ENCODE measurements around the gene RALGDS. TPM values are rescaled to one million over a fixed set of nuclear protein-coding genes. Genes with fewer than 3 reads are reported as not detected.
"Not testable (repeated sequence)": the region's sequence is repeated elsewhere in the genome, so short reads cannot be mapped to it uniquely, and the experiment has no call there.

Gene RALGDS
- total and polyA plus RNA-seq, 7 experiments from 2014 or later = 17.8 to 123 (median 76.9) TPM

GRCh38 chr9:133068431-133068830 lies 52.6 kb downstream of the RALGDS start:
- H3K9me3 ChIP-seq (ENCODE audit: control insufficient read depth in 2 of 3, low read length in 3 of 3); intact Hi-C loops (cut with micrococcal nuclease); H3K4me1 Mint-ChIP-seq; DNase-seq; H3K27ac Mint-ChIP-seq; H3K4me1 ChIP-seq (ENCODE audit: control insufficient read depth in 2 of 2, insufficient read depth in 2 of 2, low read length in 2 of 2); H3K4me3 Mint-ChIP-seq; H3K27me3 Mint-ChIP-seq; H3K36me3 ChIP-seq (ENCODE audit: control insufficient read depth in 2 of 3, insufficient read depth in 3 of 3, low read length in 3 of 3); H3K27ac ChIP-seq (ENCODE audit: low read depth, low read length); H3K9me3 Mint-ChIP-seq; CTCF ChIA-PET; H3K27me3 ChIP-seq (ENCODE audit: control insufficient read depth in 2 of 2, insufficient read depth in 2 of 2, low read length in 2 of 2); ATAC-seq; H3K4me3 ChIP-seq (ENCODE audit: low read length); H3K36me3 Mint-ChIP-seq; POLR2A ChIA-PET: not testable (repeated sequence)

GRCh38 chr9:133067813-133068212 lies 53.2 kb downstream of the RALGDS start:
- POLR2A ChIA-PET = no interaction called here
- no peaks in the 10 kb centered on the region for H3K27me3 ChIP-seq (ENCODE audit: control insufficient read depth in 2 of 2, insufficient read depth in 2 of 2, low read length in 2 of 2)
- no peaks in the 10 kb centered on the region for H3K4me1 ChIP-seq (ENCODE audit: control insufficient read depth in 2 of 2, insufficient read depth in 2 of 2, low read length in 2 of 2)
- CTCF ChIA-PET = interaction anchor here (1.3 to 1.4 kb wide), 2 partner anchors 8 to 46 kb away, joined by 3 read pairs; no protein-coding TSS in a partner anchor
- Mint-ChIP-seq H3K4me3 (no peak overlapping the region), H3K4me1 (peaks cover 0 to 6% (median 0%) of the 10 kb centered on the region in 7 donors), H3K36me3 (peaks cover 0 to 4% (median 0%) of the 10 kb centered on the region in 5 donors), H3K9me3 (no peaks in the 10 kb centered on the region), H3K27ac (peak overlapping the region in 1 of 9 donors; percentile 36), H3K27me3 (no peaks in the 10 kb centered on the region)
- no peaks in the 10 kb centered on the region for H3K36me3 ChIP-seq (ENCODE audit: control insufficient read depth in 2 of 3, insufficient read depth in 3 of 3, low read length in 3 of 3)
- no peak for ATAC-seq
- H3K4me3 ChIP-seq (ENCODE audit: low read length) = no peak overlapping the region
- H3K9me3 ChIP-seq (ENCODE audit: control insufficient read depth in 2 of 3, low read length in 3 of 3) = no peaks in the 10 kb centered on the region
- no peak overlapping the region for H3K27ac ChIP-seq (ENCODE audit: low read depth, low read length)
- DNase-seq = no peak
- intact Hi-C loops (cut with micrococcal nuclease) = no loop called here

GRCh38 chr9:133067006-133067405 lies 54.0 kb downstream of the RALGDS start:
- no peaks in the 10 kb centered on the region for H3K4me1 ChIP-seq (ENCODE audit: control insufficient read depth in 2 of 2, insufficient read depth in 2 of 2, low read length in 2 of 2)
- H3K4me3 Mint-ChIP-seq = no peak overlapping the region
- no peaks in the 10 kb centered on the region for H3K27me3 ChIP-seq (ENCODE audit: control insufficient read depth in 2 of 2, insufficient read depth in 2 of 2, low read length in 2 of 2)
- H3K9me3 ChIP-seq (ENCODE audit: control insufficient read depth in 2 of 3, low read length in 3 of 3) = no peaks in the 10 kb centered on the region
- peaks cover 0 to 10% (median 2%) of the 10 kb centered on the region in 7 donors for H3K4me1 Mint-ChIP-seq
- POLR2A ChIA-PET = no interaction called here
- H3K27ac Mint-ChIP-seq = no peak overlapping the region
- DNase-seq (no peak), ATAC-seq (no peak)
- H3K36me3 ChIP-seq (ENCODE audit: control insufficient read depth in 2 of 3, insufficient read depth in 3 of 3, low read length in 3 of 3) = no peaks in the 10 kb centered on the region
- CTCF ChIA-PET = interaction anchor here (1.3 to 1.4 kb wide), 2 partner anchors 9 to 45 kb away, joined by 3 read pairs; no protein-coding TSS in a partner anchor
- H3K36me3 Mint-ChIP-seq = peaks cover 0 to 4% (median 0%) of the 10 kb centered on the region in 5 donors
- H3K4me3 ChIP-seq (ENCODE audit: low read length) = no peak overlapping the region
- no peaks in the 10 kb centered on the region for H3K27me3 Mint-ChIP-seq
- intact Hi-C loops (cut with micrococcal nuclease) = no loop called here
- H3K27ac ChIP-seq (ENCODE audit: low read depth, low read length) = no peak overlapping the region
- no peaks in the 10 kb centered on the region for H3K9me3 Mint-ChIP-seq

GRCh38 chr9:133066181-133066983 lies 54.7 kb downstream of the RALGDS start:
- ATAC-seq (no peak), DNase-seq (no peak)
- intact Hi-C loops (cut with micrococcal nuclease) = no loop called here
- H3K9me3 ChIP-seq (ENCODE audit: control insufficient read depth in 2 of 3, low read length in 3 of 3) = no peaks in the 10 kb centered on the region
- peaks cover 0 to 11% (median 2%) of the 10 kb centered on the region in 7 donors for H3K4me1 Mint-ChIP-seq
- POLR2A ChIA-PET = no interaction called here
- no peak overlapping the region for H3K27ac ChIP-seq (ENCODE audit: low read depth, low read length)
- no peaks in the 10 kb centered on the region for H3K4me1 ChIP-seq (ENCODE audit: control insufficient read depth in 2 of 2, insufficient read depth in 2 of 2, low read length in 2 of 2)
- H3K4me3 ChIP-seq (ENCODE audit: low read length) = no peak overlapping the region
- no peaks in the 10 kb centered on the region for H3K27me3 Mint-ChIP-seq
- no peak overlapping the region for H3K27ac Mint-ChIP-seq
- H3K4me3 Mint-ChIP-seq = no peak overlapping the region
- CTCF ChIA-PET = interaction anchor here (0.6 to 1.4 kb wide), 4 partner anchors 9 to 1766 kb away, joined by 3 read pairs; no protein-coding TSS in a partner anchor
- no peaks in the 10 kb centered on the region for H3K27me3 ChIP-seq (ENCODE audit: control insufficient read depth in 2 of 2, insufficient read depth in 2 of 2, low read length in 2 of 2)
- no peaks in the 10 kb centered on the region for H3K9me3 Mint-ChIP-seq
- peaks cover 0 to 4% (median 0%) of the 10 kb centered on the region in 5 donors for H3K36me3 Mint-ChIP-seq
- H3K36me3 ChIP-seq (ENCODE audit: control insufficient read depth in 2 of 3, insufficient read depth in 3 of 3, low read length in 3 of 3) = no peaks in the 10 kb centered on the region

GRCh38 chr9:133065070-133065388 lies 56.0 kb downstream of the RALGDS start:
- DNase-seq (no peak), ATAC-seq (no peak)
- Mint-ChIP-seq H3K27me3 (no peaks in the 10 kb centered on the region), H3K27ac (no peak overlapping the region), H3K36me3 (no peaks in the 10 kb centered on the region), H3K4me1 (peaks cover 3 to 23% (median 10%) of the 10 kb centered on the region in 7 donors), H3K4me3 (no peak overlapping the region), H3K9me3 (no peaks in the 10 kb centered on the region)
- H3K4me3 ChIP-seq (ENCODE audit: low read length) = no peak overlapping the region
- POLR2A ChIA-PET = interaction anchor here (0.7 kb wide), 1 partner anchor 35 kb away, joined by 3 read pairs; no protein-coding TSS in a partner anchor
- intact Hi-C loops (cut with micrococcal nuclease) = no loop called here
- H3K27me3 ChIP-seq (ENCODE audit: control insufficient read depth in 2 of 2, insufficient read depth in 2 of 2, low read length in 2 of 2) = no peaks in the 10 kb centered on the region
- H3K9me3 ChIP-seq (ENCODE audit: control insufficient read depth in 2 of 3, low read length in 3 of 3) = no peaks in the 10 kb centered on the region
- H3K36me3 ChIP-seq (ENCODE audit: control insufficient read depth in 2 of 3, insufficient read depth in 3 of 3, low read length in 3 of 3) = no peaks in the 10 kb centered on the region
- H3K27ac ChIP-seq (ENCODE audit: low read depth, low read length) = no peak overlapping the region
- H3K4me1 ChIP-seq (ENCODE audit: control insufficient read depth in 2 of 2, insufficient read depth in 2 of 2, low read length in 2 of 2) = peaks cover 0 to 6% of the 10 kb centered on the region in 2 donors
- CTCF ChIA-PET = interaction anchor here (0.9 kb wide), 1 partner anchor 83 kb away, joined by 3 read pairs; no protein-coding TSS in a partner anchor

- intact Hi-C loops (cut with micrococcal nuclease) = no loop called here
- H3K4me3 ChIP-seq (ENCODE audit: low read length) = no peak overlapping the region
- H3K36me3 Mint-ChIP-seq = no peaks in the 10 kb centered on the region
- peaks cover 9 to 29% (median 15%) of the 10 kb centered on the region in 7 donors for H3K4me1 Mint-ChIP-seq
- no peaks in the 10 kb centered on the region for H3K9me3 Mint-ChIP-seq
- H3K36me3 ChIP-seq (ENCODE audit: control insufficient read depth in 2 of 3, insufficient read depth in 3 of 3, low read length in 3 of 3) = no peaks in the 10 kb centered on the region
- peaks cover 3 to 11% of the 10 kb centered on the region in 2 donors for H3K4me1 ChIP-seq (ENCODE audit: control insufficient read depth in 2 of 2, insufficient read depth in 2 of 2, low read length in 2 of 2)
- ChIA-PET POLR2A (interaction anchor here (1.1 kb wide), 1 partner anchor 35 kb away, joined by 4 read pairs; no protein-coding TSS in a partner anchor), CTCF (no interaction called here)
- no peaks in the 10 kb centered on the region for H3K27me3 ChIP-seq (ENCODE audit: control insufficient read depth in 2 of 2, insufficient read depth in 2 of 2, low read length in 2 of 2)
- H3K27ac ChIP-seq (ENCODE audit: low read depth, low read length) = no peak overlapping the region
- no peak overlapping the region for H3K4me3 Mint-ChIP-seq
- ATAC-seq (no peak), DNase-seq (no peak)
- no peak overlapping the region for H3K27ac Mint-ChIP-seq
- no peaks in the 10 kb centered on the region for H3K9me3 ChIP-seq (ENCODE audit: control insufficient read depth in 2 of 3, low read length in 3 of 3)
- H3K27me3 Mint-ChIP-seq = no peaks in the 10 kb centered on the region
Measured at GRCh38 chr9:133064241-133065069, 56.6 kb downstream of the RALGDS start.
